ENCODE measurements around the gene CHD5. TPM values are rescaled to one million over a fixed set of nuclear protein-coding genes. Genes with fewer than 3 reads are reported as not detected.

CHD5 gene
- total RNA-seq, 1 experiment from 2014 or later: 6.1 TPM

GRCh38 chr1:6174621-6175410, 5.3 kb downstream of the CHD5 start:
- Histone ChIP-seq H3K9me3 (ENCODE audit: control insufficient read depth in 1 of 2, insufficient read depth in 1 of 2, low read depth in 1 of 2, low read length in 2 of 2) (no peaks in the 10 kb centered on the region), H3K79me2 (ENCODE audit: insufficient read depth, low read length) (no peaks in the 10 kb centered on the region), H3K27me3 (ENCODE audit: insufficient read depth, low read length) (no peaks in the 10 kb centered on the region), H3K9ac (ENCODE audit: low read length) (no peak overlapping the region), H3K4me3 (replicated peaks in 1 of 2; ENCODE audit: low read depth in 1 of 2, low read length in 2 of 2) (no peak overlapping the region), H3K27ac (ENCODE audit: low read depth, low read length) (no peak overlapping the region), H4K20me1 (ENCODE audit: insufficient read depth) (no peaks in the 10 kb centered on the region), H3K9me2 (ENCODE audit: insufficient read depth) (no peaks in the 10 kb centered on the region), H3K36me3 (ENCODE audit: control insufficient read depth in 1 of 2, insufficient read depth in 2 of 2, low read length in 2 of 2) (no peaks in the 10 kb centered on the region), H2AFZ (ENCODE audit: low read depth, low read length, poor library complexity, severe bottlenecking) (no peak overlapping the region), H3K4me1 (ENCODE audit: control insufficient read depth in 1 of 2, insufficient read depth in 2 of 2, low read length in 2 of 2) (peaks cover 6 to 9% of the 10 kb centered on the region in 2 experiments; a peak in 3 of 4 replicates), H3K4me2 (ENCODE audit: low read length) (no peak overlapping the region)
- TF ChIP-seq ZFX (IDR thresholded peaks at IDR 0.05): no peak
- TF ChIP-seq CTCF (IDR thresholded peaks at IDR 0.05 in 2 of 3, conservative IDR thresholded peaks at IDR 0.05 in 1 of 3; ENCODE audit: borderline replicate concordance in 1 of 3, insufficient read depth in 1 of 3, low read depth in 2 of 3, low read length in 2 of 3): no peak
- no peak for TF ChIP-seq ZBTB33 (IDR thresholded peaks at IDR 0.05; ENCODE audit: extremely low read depth, insufficient replicate concordance, low read length)
- TF ChIP-seq POLR2AphosphoS5 (IDR thresholded peaks at IDR 0.05; ENCODE audit: low read depth, low read length): no peak
- no peak for TF ChIP-seq MAX (IDR thresholded peaks at IDR 0.05)
- TF ChIP-seq SIN3A (IDR thresholded peaks at IDR 0.05; ENCODE audit: low read depth): no peak
- TF ChIP-seq CEBPB (IDR thresholded peaks at IDR 0.05; ENCODE audit: low read depth): no peak
- TF ChIP-seq SRF (IDR thresholded peaks at IDR 0.05; ENCODE audit: low read depth): no peak
- TF ChIP-seq YY1 (IDR thresholded peaks at IDR 0.05; ENCODE audit: extremely low read depth, insufficient replicate concordance, low read depth, low read length): no peak
- no peak for TF ChIP-seq EZH2phosphoT487 (IDR thresholded peaks at IDR 0.05; ENCODE audit: borderline replicate concordance)
- ATAC-seq (no peak), DNase-seq (ENCODE audit: low read depth, low spot score) (no peak)
- intact Hi-C loops (cut with micrococcal nuclease): no loop called here
- ChIA-PET POLR2A (no interaction called here), RAD21 (ENCODE audit: low non-redundant PET in 1 of 2, low total read pairs in 2 of 2, uncharacterized antibody in 2 of 2, unreplicated experiment in 2 of 2) (no interaction called here), CTCF (no interaction called here)
- BruUV-seq (replicated peaks): no TSS peak
